NCI-H69 (cell line): Measurements from ENCODE around the gene FFAR3.

Experiments
- DNase-seq: peaks from one replicate; lab custom pipeline; 2025; lab: John Stamatoyannopoulos, UW

Gene FFAR3

GRCh38 chr19:35357867-35358573 is at the start of gene FFAR3:
Gene FFAR3, plus strand, starts transcription at chr19:35358460. Its CDS starts 431 bp downstream, at chr19:35358891.
- DNase-seq: no peak

GRCh38 chr19:35308910-35309309 is 49.4 kb upstream of the FFAR3 start:
- DNase-seq: no peak

- no peak for DNase-seq
Observed at GRCh38 chr19:35309481-35310279, 48.6 kb upstream of the FFAR3 start.

- DNase-seq: no peak
Observed at GRCh38 chr19:35310331-35310730, 47.9 kb upstream of the FFAR3 start.

- DNase-seq: no peak
Observed at GRCh38 chr19:35310811-35311465, 47.3 kb upstream of the FFAR3 start.

GRCh38 chr19:35311901-35312665 is 46.2 kb upstream of the FFAR3 start:
- DNase-seq: no peak

GRCh38 chr19:35313587-35313986 is 44.7 kb upstream of the FFAR3 start:
- peak; percentile 28 for DNase-seq

- no peak for DNase-seq
Observed at GRCh38 chr19:35314031-35314430, 44.2 kb upstream of the FFAR3 start.

- DNase-seq: no peak
Observed at GRCh38 chr19:35314858-35315470, 43.3 kb upstream of the FFAR3 start.

GRCh38 chr19:35315883-35316282 is 42.4 kb upstream of the FFAR3 start:
- DNase-seq: no peak

GRCh38 chr19:35316560-35316959 is 41.7 kb upstream of the FFAR3 start:
- no peak for DNase-seq

GRCh38 chr19:35317464-35318043 is 40.7 kb upstream of the FFAR3 start:
- DNase-seq: no peak

GRCh38 chr19:35318679-35319448 is 39.4 kb upstream of the FFAR3 start:
- DNase-seq: no peak

GRCh38 chr19:35320065-35320713 is 38.1 kb upstream of the FFAR3 start:
- DNase-seq: no peak

- no peak for DNase-seq
Observed at GRCh38 chr19:35321291-35321690, 37.0 kb upstream of the FFAR3 start.

GRCh38 chr19:35322014-35322413 is 36.2 kb upstream of the FFAR3 start:
- DNase-seq: no peak

GRCh38 chr19:35327642-35328041 is 30.6 kb upstream of the FFAR3 start:
- DNase-seq: peak; percentile 16

- no peak for DNase-seq
Observed at GRCh38 chr19:35328851-35329285, 29.4 kb upstream of the FFAR3 start, which contains the start of gene CD22. Gene CD22, plus strand, starts transcription at chr19:35329187. Its CDS starts 2,854 bp downstream, at chr19:35332041.

- DNase-seq: no peak
Observed at GRCh38 chr19:35329323-35329722, 28.9 kb upstream of the FFAR3 start.

- no peak for DNase-seq
Observed at GRCh38 chr19:35330475-35330874, 27.8 kb upstream of the FFAR3 start.
